Endothelial cell of umbilical vein (primary cell): ENCODE results near the gene LCNL1. TPM values are rescaled to one million over a fixed set of nuclear protein-coding genes. Genes with fewer than 3 reads are reported as not detected.

Source experiments
- BruUV-seq: library from RNA; stranded (reverse); fragments of 400-500 nt; replicated peaks from 2 replicates; lab custom pipeline; 2021; lab: Mats Ljungman, UMichigan
- CTCF ChIA-PET: fragments of 300-600, 350-600 bp; sonication (Branson Sonifier 250); formaldehyde crosslinking; loops from one replicate; lab custom pipeline; 2021; ENCODE audit warnings: antibody characterized with exemption, inconsistent platforms; lab: Charles Lee
- POLR2A ChIA-PET: fragments of 300-600, 350-600 bp; sonication (Branson Sonifier 250); formaldehyde crosslinking; loops from one replicate; lab custom pipeline; 2021; ENCODE audit warnings: antibody characterized with exemption, inconsistent platforms; lab: Charles Lee
- DNase-seq: peaks from one replicate; pipeline ENCODE4 v3.0.0-alpha.2; 2011; ENCODE audit warnings: low read depth, low spot score
- FAIRE-seq: peaks from 2 replicates; lab custom pipeline; 2011; peaks lifted over from hg19 to GRCh38; lab: Jason Lieb, UNC
- H2AFZ ChIP-seq: 2 replicates; pipeline ENCODE4 v1.6.0; 2012; ENCODE audit warnings: low read depth, low read length, control low read depth, inconsistent platforms
- H3K27ac ChIP-seq: 2 replicates; pipeline ENCODE4 v1.5.1; 2011; ENCODE audit warnings: low read depth, mild to moderate bottlenecking, control low read depth, low read length, moderate library complexity; ENCODE audit not compliant: insufficient read depth
- H3K27me3 ChIP-seq, 2 experiments: 2 replicates each; pipeline versions ENCODE4 v1.6.0 to v1.6.1; 2011; ENCODE audit warnings: low read length in 2 of 2, mixed read lengths in 1 of 2; ENCODE audit not compliant: control insufficient read depth in 2 of 2, insufficient read depth in 2 of 2
- H3K36me3 ChIP-seq, 2 experiments: 2 replicates in 1 of 2; 3 replicates in 1 of 2; pipeline ENCODE4 v1.5.1; 2011; ENCODE audit warnings: low read length in 2 of 2, mild to moderate bottlenecking in 1 of 2, moderate library complexity in 1 of 2; ENCODE audit not compliant: control insufficient read depth in 2 of 2, insufficient read depth in 2 of 2; ENCODE audit errors: extremely low read depth in 1 of 2
- H3K4me1 ChIP-seq: 3 replicates; pipeline ENCODE4 v1.5.1; 2011; ENCODE audit warnings: mild to moderate bottlenecking, low read length; ENCODE audit not compliant: control insufficient read depth, insufficient read depth; ENCODE audit errors: extremely low read depth
- H3K4me2 ChIP-seq: 2 replicates; pipeline ENCODE4 v1.6.1; 2011; ENCODE audit warnings: low read length, control low read depth, mixed read lengths; ENCODE audit not compliant: insufficient read depth
- H3K4me3 ChIP-seq, 3 experiments: fragments of 200-600 bp in 1 of 3; sonication (generic), shearing (Covaris generic) in 1 of 3; replicated peaks in 1 of 3; 2 replicates each; pipeline ENCODE4 v1.5.1; 2011 to 2016; ENCODE audit warnings: control low read depth in 3 of 3, low read length in 3 of 3, mild to moderate bottlenecking in 2 of 3, inconsistent platforms in 1 of 3, low read depth in 1 of 3, moderate library complexity in 1 of 3; ENCODE audit not compliant: insufficient read depth in 1 of 3
- H3K79me2 ChIP-seq: 2 replicates; pipeline ENCODE4 v1.6.0; 2012; ENCODE audit warnings: low read length, inconsistent platforms; ENCODE audit not compliant: control insufficient read depth, insufficient read depth
- H3K9ac ChIP-seq: replicated peaks from 2 replicates; pipeline ENCODE3; 2011; ENCODE audit warnings: low read length, control low read depth; ENCODE audit not compliant: insufficient read depth; ENCODE audit errors: extremely low read depth
- H3K9me1 ChIP-seq: replicated peaks from 3 replicates; pipeline ENCODE4 v1.6.0; 2011; ENCODE audit warnings: mild to moderate bottlenecking, low read length; ENCODE audit not compliant: control insufficient read depth, insufficient read depth; ENCODE audit errors: extremely low read depth
- H3K9me3 ChIP-seq: replicated peaks from 2 replicates; pipeline ENCODE4 v1.5.1; 2012; ENCODE audit warnings: low read length, inconsistent platforms; ENCODE audit not compliant: control insufficient read depth, insufficient read depth
- H4K20me1 ChIP-seq: replicated peaks from 2 replicates; pipeline ENCODE3; 2011; ENCODE audit warnings: mild to moderate bottlenecking, low read length; ENCODE audit not compliant: control insufficient read depth, insufficient read depth; ENCODE audit errors: extremely low read depth
- EZH2 ChIP-seq: IDR thresholded peaks from 2 replicates; pipeline ENCODE4 v1.6.1; 2012; ENCODE audit warnings: borderline replicate concordance, low read depth, mild to moderate bottlenecking, moderate library complexity, low read length, inconsistent platforms; ENCODE audit not compliant: severe bottlenecking
- FOS ChIP-seq: IDR thresholded peaks from 2 replicates; pipeline ENCODE4 v1.6.1; 2011; ENCODE audit warnings: mild to moderate bottlenecking, low read length, moderate library complexity, borderline replicate concordance; ENCODE audit not compliant: insufficient read depth
- GATA2 ChIP-seq: IDR thresholded peaks from 2 replicates; pipeline ENCODE4 v1.7.0; 2011; ENCODE audit warnings: low read depth, mild to moderate bottlenecking, moderate library complexity, mixed read lengths, low read length; ENCODE audit not compliant: insufficient read length, insufficient read depth
- JUN ChIP-seq: IDR thresholded peaks from 2 replicates; pipeline ENCODE4 v1.6.1; 2011; ENCODE audit warnings: borderline replicate concordance, low read depth; ENCODE audit not compliant: insufficient read length, insufficient read depth
- MAX ChIP-seq: IDR thresholded peaks from 2 replicates; pipeline ENCODE4 v1.6.1; 2011; ENCODE audit not compliant: insufficient read depth, insufficient read length
- MYC ChIP-seq: IDR thresholded peaks from one replicate; pipeline ENCODE4 v1.6.1; 2011; ENCODE audit warnings: mild to moderate bottlenecking, low read depth, low read length
- POLR2A ChIP-seq: IDR thresholded peaks from 2 replicates; pipeline ENCODE4 v1.6.1; 2012; ENCODE audit warnings: low read depth, mild to moderate bottlenecking, control low read depth, low read length
- POLR2AphosphoS5 ChIP-seq: IDR thresholded peaks from 2 replicates; pipeline ENCODE4 v1.6.1; 2012; ENCODE audit warnings: low read depth, mild to moderate bottlenecking, control low read depth, low read length, moderate library complexity; ENCODE audit not compliant: insufficient read depth
- dilution Hi-C: fragments of 300-500 bp; cut with MboI; formaldehyde crosslinking; loops from one replicate; pipeline ENCODE4 v1.15.0; 2019; ENCODE audit warnings: low sequenced_read_pairs; ENCODE audit not compliant: extremely low pct_ligation_motif_present
- intact Hi-C: fragments of 100-400 bp; cut with micrococcal nuclease; formaldehyde crosslinking; loops from one replicate; pipeline ENCODE4 v1.10.0; 2022
- polyA plus RNA-seq, 4 experiments: library from polyadenylated mRNA; depleted of rRNA in 3 of 4; stranded (reverse) in 3 of 4; unstranded in 1 of 4; fragments of >200 nt; gene quantifications; 2 replicates each; pipeline versions ENCODE4 v1.2.1 to v1.2.3, GENCODE V29; 2011 to 2012; ENCODE audit warnings: missing spikeins in 1 of 4
- total RNA-seq: library from RNA; stranded (reverse); gene quantifications from 2 replicates; pipeline ENCODE4 v1.2.3, GENCODE V29; 2021
- TF ChIP-seq, protein P1 (sequence below), 2 donors: IDR thresholded peaks; 1 replicate in 1 of 2; 2 replicates in 1 of 2; pipeline ENCODE4 v1.5.1; 2011; ENCODE audit warnings: low read length in 2 of 2, mild to moderate bottlenecking in 2 of 2, moderate library complexity in 2 of 2, control low read depth in 1 of 2, inconsistent platforms in 1 of 2, low read depth in 1 of 2; ENCODE audit not compliant: insufficient read depth in 1 of 2; ENCODE audit errors: extremely low read depth in 1 of 2

The LCNL1 gene
- total and polyA plus RNA-seq, 2 donors (not counting 3 experiments of a cell fraction or from before 2014, with no cell fraction given): not detected

GRCh38 chr9:136963751-136964150 lies 19.0 kb upstream of the LCNL1 start:
- Histone ChIP-seq H3K36me3 (no peaks in the 10 kb centered on the region), H2AFZ (no peak overlapping the region), H3K9ac (no peak overlapping the region), H3K27ac (no peak overlapping the region), H3K27me3 (no peaks in the 10 kb centered on the region), H3K4me3 (no peak overlapping the region), H3K9me3 (no peaks in the 10 kb centered on the region), H3K4me1 (no peaks in the 10 kb centered on the region), H4K20me1 (no peaks in the 10 kb centered on the region), H3K4me2 (no peak overlapping the region), H3K79me2 (no peaks in the 10 kb centered on the region), H3K9me1 (no peaks in the 10 kb centered on the region)
- no peak for TF ChIP-seq EZH2
- no peak for TF ChIP-seq POLR2A
- no peak for TF ChIP-seq GATA2
- TF ChIP-seq FOS: no peak
- TF ChIP-seq, protein P1, sequence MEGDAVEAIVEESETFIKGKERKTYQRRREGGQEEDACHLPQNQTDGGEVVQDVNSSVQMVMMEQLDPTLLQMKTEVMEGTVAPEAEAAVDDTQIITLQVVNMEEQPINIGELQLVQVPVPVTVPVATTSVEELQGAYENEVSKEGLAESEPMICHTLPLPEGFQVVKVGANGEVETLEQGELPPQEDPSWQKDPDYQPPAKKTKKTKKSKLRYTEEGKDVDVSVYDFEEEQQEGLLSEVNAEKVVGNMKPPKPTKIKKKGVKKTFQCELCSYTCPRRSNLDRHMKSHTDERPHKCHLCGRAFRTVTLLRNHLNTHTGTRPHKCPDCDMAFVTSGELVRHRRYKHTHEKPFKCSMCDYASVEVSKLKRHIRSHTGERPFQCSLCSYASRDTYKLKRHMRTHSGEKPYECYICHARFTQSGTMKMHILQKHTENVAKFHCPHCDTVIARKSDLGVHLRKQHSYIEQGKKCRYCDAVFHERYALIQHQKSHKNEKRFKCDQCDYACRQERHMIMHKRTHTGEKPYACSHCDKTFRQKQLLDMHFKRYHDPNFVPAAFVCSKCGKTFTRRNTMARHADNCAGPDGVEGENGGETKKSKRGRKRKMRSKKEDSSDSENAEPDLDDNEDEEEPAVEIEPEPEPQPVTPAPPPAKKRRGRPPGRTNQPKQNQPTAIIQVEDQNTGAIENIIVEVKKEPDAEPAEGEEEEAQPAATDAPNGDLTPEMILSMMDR (IDR thresholded peaks at IDR 0.05; ENCODE audit: extremely low read depth in 1 of 2, insufficient read depth in 1 of 2, low read depth in 1 of 2, low read length in 2 of 2): no peak
- no peak for TF ChIP-seq MYC
- TF ChIP-seq POLR2AphosphoS5: no peak
- no peak for TF ChIP-seq MAX
- no peak for TF ChIP-seq JUN
- no peak for DNase-seq
- ChIA-PET POLR2A (no interaction called here), CTCF (interaction anchor here (1.3 to 1.4 kb wide), 2 partner anchors 12 to 16 kb away, joined by 4 to 6 read pairs; no protein-coding TSS in a partner anchor)
- intact Hi-C loops (no loop called here), dilution Hi-C loops (no loop called here)
- no peak for FAIRE-seq
- no TSS peak for BruUV-seq
